NCI-H1930 (cell line): ENCODE measurements around the gene BCAR1.

ENCODE experiments used
- DNase-seq, 2 experiments: peaks; one replicate each; lab custom pipeline; 2025; lab: John Stamatoyannopoulos, UW

Gene BCAR1

DNA sequence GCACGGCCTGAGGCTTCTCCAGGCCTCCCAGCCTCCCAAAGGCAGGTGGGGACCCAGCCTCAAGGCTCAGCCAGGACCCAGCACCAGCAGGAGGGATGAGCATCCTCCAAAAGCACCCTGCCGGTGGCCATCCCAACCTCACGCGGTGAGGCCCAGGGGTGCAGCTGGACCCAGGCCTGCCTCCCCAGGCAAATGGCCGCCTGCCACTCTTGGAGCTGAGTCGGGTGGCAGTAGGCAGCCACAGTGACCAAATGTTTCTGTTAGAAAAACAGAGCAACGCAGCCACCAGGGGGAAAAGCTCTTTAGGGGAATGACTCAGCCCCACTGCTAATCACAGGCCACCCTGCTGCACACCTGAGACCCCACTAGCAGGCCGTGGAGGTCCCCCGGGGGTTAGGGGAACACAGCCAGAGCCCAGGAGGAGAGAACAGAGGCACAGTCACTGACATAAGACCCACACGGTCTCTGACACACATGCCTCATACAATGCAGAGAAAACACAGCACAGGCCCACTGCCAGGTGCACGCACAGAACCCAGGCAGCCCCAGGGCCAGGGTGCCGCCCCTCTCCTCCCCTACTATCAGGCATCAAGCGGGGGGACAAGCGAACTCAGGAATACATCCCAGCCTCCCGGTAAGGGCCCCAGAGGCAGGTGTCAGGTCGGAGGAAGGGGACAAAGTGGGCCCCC, 12.4 kb downstream of the BCAR1 start:
- no peak for DNase-seq

DNA sequence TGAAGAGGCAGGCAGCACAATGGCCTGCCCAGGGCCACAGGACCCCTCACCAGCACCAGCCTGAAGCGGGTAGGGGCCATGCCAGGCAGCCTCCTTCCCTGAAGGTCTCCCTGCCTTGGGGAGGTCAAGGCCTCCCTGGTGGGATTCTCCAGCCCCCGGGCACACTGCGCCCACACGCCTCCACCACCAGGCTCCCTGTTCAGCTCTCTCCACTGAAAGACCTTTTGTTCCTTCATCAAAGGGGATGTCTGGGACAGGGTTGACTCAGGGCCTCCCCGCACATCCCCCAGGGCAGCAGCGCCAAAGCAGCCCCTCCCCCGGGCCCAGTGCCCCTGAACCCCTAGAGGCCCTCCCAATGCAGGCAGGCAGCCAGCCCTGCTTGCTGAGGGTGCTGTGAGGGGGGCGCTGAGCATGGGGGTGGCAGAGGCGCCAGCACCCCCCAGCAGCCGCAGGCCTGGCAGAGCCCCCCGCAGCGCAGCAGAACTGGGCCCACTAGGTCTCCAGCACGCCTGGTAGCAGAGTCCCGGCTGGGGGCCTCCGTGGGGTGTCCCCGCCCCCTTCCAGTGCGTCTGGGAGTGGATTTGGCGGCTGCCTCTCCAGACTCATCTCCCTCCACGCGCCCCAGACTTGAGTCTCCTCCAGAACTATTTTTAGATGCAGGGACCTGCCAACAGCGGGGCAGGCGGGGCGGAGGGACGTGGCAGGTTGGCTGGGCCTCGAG, 13.1 kb downstream of the BCAR1 start:
- DNase-seq, result no peak

DNA sequence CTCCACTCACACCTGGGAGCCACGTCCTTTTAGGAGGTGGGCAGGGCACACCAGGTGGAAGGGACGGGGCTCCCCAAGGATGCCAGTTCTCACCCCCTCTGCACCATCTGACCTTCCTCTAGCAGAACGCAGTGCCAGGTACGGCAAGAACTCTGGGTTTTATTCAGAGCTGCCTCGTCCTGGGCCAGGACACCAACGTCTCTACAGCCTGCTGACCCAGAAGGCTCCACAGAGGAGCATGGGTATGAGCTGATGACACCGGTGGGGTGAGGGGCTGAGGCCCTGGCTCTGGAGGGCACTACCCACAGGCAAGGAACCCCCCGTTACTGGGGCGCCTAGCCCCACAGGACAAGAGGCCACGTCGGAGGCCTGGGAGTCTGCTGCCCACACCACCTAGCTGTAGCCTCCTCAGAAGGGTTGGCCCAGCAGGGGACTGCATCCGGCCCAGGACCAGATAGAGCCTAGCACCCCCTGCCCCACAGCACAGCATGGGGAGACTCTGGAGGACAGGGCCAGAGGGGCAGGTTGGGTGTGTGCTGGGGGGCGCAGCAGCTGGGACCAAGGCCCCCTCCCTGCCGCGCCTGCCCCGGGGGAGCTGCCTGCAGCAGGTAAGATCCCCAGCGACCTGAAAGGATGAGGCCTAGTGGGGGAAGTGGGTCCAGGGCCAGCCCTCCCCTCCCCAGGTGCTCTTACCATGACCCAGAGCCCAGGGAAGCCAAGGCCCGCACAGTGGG, 13.9 kb downstream of the BCAR1 start:
- DNase-seq, result no peak

DNA sequence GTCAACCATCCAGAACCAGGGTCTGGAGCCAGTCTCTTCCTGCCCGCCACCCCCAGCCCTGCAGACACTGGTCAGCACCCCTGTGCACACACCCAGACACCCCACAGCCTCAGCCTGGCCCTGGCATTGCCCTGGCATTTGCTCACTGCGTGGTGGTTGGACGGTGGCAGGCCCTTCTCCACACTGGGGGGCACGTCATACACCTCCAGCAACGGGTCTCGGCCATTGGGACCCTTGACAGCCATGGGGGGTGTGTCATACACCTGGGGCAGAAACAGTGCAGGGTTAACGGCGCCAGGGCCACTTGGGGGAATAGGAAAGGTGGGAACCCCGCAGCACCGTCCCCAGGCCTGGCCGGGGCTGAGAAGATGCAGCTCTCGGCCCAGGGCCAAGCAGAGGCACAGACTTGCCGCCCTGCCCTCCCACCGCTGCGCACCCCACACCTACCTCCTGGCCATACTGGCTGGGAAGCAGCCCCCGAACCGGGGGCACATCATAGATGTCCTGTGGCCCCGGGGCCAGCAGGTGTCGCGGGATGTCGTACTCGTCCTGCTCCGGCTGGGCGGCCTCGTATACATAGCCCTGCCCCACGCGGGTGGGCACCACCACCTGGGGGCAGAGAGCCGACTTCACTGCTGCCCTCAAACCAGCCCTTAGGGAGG, 14.6 kb downstream of the BCAR1 start:
- DNase-seq, result no peak

DNA sequence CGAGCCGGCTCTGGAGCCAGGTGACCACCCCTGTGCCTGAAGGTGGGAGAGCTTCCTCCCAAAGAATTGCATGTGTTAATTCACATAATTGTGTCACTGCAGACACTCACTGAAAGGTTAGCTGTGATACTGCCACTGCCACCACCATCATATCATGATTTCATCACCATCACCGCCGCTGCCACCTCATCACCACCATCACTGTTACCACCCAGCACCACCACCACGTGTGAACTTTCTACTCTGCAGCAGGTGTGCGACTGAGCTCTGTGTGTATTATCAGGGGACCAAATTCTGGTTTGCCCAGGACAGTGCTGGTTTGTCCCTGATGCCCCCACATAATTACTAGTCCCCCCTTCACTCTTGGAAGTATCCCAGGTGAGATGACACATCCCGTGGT, 15.2 kb downstream of the BCAR1 start:
- no peak for DNase-seq

DNA sequence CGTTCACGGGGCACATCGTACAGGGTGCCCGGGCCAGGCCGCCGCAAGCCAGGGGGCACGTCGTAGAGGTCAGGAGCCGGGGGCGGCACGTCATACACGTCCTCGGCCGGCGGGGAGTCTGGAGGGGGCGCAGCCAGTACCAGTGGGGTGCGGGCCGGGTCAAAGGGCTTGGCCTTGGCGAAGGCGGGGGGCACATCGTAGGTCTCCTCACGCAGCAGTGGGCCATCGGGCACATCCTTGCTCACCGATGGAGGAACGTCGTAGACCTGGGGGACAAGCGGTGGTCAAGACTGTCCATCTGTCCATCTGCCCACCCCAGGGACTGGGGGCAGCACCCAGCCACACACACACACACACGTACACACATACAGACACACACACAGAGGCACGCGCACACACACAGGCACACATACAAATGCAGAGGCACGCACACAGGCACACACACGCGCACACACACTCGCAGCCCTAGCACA, 15.7 kb downstream of the BCAR1 start:
- DNase-seq, result no peak

DNA sequence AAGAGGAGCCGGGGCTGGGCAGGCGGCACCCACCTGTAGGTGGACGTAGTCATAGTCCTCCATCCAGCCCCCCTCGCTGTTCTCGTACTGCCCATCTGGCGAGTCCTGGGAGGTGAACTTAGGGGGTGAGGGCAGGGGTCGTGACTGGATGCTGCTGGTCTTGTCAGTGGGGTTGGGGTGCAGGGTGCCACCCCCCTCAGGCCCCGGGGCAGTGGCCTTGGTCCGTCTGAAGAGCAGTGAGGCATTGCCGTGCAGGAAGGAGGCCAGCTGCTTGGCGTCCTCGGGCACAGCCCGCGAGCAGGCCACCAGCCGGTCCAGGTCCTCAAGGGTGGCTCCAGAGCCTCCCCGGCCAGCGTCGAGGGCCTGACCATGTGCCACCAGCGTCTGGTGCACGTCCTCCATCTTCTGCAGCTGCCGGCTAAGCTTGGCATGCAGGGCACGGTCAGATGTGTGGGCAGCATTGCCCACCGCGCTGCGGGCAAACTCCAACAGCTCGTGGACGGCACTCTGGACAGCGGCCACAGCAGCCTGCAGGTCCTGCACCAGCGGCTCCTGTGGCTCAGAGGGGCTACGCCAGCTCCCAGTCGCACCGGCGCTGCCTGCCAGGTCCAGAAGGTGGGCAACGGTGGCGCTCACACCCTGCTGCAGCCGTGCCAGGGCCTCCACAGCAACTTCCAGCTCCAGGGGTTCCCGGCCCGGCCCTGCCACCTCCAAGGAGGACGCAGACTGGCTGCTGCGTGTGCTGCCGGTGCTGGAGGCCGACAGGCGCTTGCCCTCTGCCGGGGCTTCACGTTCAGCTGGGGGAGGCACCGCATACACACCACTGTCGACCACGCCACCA, 16.3 kb downstream of the BCAR1 start:
- DNase-seq, result no peak

DNA sequence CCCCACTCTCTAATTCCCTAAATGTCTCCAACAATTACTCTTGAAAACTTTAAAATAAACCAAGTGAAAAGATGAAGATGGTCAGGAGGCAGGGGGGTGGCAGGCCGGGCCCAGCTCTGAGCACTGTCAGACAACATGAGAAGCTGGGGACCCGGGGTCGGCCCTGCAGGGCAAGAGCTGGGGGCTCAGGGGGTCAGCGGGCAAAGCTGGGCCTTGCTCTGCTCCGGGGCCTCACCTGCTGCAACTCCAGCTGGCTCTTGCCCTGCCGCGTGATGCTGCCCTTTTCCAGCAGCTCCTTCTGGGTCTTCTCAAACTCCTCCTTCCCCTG, 17.8 kb downstream of the BCAR1 start:
- DNase-seq, result no peak

DNA sequence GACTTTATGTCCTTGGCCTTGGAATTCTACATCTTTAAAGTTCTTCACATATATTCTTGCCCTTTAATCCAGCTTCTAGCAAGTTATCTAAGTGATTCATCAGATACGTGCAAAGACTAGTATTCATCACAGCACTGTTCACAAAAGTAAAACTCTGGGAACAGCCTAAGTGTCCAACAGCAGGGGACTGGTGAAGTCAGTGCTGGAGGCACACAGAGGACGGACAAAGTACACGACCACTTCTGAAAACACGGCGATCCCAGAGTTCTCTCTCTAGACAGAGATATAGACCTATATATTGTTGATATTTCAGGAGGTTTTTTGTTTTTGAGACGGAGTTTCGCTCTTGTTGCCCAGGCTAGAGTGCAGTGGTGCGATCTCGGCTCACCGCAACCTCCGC, 19.9 kb downstream of the BCAR1 start:
- DNase-seq, result no peak

DNA sequence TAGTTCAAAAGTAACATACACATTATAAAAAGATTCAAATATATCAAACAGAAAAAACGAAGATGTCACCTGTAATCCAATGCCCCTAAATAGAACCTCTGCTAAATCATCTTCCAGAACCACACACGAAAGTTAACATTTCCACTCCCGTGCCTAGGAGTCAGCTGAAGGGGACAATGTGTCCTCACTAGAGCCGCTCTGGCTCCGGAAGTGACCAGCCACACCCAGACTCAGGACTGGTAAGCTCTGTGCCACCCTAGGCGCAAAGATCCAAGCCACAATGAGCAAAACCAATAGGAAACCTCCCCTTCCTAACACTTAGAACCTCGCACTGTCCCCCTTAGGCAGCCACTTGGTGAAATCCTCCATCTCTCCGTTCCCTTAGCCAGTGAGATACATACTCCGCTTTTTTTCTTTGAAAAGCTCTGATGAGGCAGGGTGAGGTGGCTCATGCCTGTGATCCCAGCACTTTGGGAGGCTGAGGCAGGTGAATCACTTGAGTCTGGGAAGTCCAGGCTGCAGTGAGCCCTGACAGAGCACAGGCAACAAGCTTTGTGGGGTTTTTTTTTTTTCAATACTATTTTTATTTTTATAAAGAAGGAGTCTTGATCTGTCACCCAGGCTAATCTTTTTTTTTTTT, 20.8 kb downstream of the BCAR1 start:
- DNase-seq, result no peak

DNA sequence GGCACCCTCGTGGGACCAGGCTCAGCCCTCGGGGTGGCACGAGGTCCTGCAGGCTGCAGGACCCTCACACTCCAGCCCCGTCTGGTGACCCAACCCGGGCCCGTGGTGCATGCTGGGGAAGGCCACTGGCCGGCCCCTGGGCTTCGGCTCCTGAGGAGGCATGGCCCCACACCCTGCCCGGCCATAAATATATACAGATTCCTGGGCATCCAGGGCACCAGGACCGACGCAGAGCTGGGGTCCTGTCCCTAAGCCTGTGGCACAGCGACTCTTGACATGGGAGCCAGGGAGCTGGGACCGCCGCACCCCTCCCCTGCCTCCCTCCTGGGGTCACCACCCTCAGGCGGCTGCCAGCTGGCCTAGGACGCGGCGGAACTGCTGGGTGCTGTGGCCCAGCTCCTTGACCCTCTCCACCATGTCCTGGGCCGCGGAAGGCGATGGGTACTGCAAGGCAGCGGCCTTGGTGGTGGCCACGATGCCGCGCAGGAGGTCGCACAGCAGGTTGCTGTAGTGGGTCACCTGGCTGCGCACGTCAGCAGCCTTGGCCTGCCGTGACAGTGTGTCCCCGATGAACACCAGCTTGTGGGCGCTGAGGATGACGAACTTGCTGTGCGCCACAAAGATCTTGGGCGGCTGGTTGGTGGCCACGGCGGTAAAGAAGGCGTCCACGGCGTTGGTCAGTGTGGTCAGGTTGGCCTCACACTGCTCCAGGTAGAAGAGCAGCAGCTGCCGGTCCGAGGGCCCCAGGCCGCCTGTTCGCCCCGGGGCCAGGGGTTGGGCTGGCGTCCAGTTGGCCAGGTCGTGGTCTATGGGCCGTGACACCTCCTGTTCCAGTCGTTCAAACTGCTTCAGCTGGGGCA, 22.0 kb downstream of the BCAR1 start:
- no peak for DNase-seq

DNA sequence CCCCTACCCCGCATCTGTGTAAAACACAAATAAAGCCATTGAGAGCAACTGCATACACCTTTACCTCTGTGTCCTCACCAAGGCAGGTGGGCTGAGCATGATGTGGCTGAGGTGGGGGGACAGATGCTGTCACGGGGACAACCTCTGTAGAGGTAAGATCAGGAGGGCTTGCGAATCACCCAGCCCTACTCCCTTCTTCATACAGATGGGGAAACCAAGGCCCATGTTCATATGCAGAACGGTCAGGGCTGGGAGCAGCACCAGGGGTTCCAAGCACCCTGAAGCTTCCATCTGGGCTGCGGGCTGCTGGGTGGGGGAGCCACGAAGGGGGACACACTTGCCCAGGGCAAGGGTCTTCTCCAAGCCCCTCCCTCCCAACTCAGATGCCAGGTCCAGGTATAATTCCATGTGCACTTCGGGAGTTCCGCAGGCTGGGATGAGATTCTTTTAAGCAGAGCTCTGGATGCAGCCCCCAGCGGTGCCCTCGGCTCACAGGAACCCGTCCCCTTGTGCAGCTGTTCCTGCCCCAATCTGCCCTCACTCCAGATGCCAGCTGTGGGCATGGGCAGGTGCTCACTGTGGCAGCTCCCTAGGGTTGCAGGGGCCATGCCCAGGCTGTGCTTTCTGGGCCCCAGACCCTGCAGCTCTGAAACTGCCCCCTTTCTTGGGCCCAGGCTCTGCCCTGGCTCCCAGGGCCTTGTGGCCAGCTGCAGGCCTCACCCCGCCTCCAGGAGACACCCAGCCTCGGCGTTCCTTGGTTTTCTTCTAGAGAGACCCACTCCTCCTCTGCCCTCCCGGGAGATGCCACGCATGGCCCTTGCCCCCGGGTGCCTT, 23.1 kb downstream of the BCAR1 start:
- DNase-seq, result no peak

DNA sequence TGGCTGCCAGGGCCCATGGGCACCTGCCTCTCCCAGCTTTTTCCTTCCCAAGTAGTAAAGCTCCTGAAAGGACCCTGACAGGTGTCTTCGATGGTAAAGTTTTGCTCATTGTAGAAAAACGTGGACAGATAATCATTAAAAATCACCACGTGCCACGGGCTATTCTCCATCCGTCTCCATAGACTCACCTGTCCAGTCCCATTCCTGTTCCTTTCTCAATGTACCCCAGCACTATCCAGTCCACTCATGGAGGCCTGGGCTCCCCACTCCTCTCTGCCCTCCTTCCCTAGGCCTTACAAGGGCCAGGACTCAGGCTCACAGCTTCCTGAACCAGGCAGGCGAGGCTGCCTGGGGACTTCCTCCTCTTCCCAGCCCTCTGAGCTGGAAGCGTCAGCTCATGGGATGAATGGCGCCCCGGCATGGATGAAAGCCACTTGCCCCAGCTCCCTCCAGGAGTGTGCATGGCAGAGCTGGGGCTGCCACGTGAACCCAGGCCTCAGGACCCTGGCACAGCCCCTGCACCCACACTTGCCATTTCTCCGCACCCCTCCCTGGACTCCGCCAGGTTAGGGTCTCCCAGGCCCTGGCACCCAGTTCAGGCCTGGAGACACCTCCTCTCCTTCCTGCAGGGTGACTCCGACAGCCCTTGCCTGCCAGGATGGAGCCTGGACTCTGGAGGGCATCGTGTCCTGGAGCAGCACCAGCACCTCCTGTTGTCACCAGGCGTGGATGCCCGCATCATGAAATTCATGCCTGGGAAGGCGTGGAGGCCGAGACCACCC, 23.9 kb downstream of the BCAR1 start:
- no peak for DNase-seq

DNA sequence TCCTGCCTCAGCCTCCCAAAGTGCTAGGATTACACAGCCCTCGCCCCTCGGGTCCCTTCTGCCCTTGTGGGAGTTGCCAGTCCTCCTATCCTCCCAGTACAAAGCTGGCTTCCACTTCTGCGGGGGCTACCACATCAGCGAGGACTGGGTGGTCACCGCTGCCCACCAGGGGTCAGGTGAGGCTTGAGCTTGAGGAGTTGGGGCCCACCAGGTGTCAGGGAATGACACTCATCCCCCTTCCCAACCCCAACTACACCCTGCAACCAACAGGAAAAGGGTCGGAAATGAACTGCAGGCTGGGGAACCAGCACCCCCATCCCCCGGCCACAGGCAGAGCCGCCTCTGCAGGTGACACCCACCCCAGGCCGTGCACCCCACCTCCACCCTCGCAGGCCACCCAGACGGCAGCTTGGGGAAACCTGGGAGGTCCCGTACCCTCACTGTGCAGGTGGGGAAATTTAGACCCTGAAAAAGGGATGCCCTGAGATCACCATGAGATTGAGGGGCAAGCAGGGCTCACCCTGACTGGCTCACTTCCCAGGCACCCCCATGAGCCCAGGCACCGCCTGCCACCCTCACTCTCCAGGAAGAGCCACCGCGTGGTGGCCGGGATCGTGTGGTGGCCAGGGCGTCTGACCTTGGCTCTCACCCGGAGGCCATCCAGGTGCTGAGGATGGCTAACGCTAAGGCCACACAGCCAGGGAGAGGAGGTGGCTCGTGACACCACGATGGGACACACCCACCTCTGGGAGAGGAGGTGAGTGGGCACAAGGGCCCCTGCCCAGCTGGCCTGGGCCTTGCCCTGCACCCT, 24.7 kb downstream of the BCAR1 start:
- DNase-seq, result no peak

DNA sequence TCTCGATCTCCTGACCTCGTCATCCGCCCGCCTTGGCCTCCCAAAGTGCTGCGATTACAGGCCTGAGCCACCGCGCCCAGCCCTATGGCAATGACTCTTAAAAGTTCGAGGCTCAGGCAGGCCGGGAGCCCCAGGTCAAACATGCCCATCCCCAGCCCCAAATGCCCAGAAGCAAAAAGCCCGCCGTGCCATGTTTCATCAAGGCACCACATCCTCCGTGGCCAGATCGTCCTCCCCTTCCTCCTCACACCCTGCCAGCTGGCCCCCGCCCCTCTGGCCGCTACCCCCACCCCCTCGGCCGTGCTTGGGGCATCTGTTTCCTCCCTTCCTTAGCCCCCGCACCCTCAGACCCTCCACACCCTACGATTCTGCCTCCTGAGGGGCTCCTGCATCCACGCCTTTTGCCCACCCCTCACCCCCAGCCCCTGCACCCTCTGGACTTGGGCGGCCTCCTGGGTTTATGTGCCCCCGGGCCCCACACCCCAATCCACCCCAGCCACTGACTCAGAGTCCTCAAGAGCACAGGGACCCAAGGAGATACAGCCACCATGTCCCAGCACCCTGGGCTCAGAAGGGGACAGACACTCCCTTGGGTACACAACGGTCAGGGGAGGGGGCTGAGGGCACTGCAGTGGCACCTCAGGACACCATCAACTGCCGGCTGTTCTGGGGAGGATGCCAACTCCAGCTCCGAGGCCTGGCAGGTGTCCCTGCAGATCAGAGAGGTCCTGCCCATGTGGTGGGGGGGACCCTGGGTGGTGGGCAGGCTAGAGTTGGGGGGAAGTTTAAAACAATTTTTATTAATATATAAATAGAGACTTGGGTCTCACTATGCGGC, 25.5 kb downstream of the BCAR1 start:
- DNase-seq, result no peak

DNA sequence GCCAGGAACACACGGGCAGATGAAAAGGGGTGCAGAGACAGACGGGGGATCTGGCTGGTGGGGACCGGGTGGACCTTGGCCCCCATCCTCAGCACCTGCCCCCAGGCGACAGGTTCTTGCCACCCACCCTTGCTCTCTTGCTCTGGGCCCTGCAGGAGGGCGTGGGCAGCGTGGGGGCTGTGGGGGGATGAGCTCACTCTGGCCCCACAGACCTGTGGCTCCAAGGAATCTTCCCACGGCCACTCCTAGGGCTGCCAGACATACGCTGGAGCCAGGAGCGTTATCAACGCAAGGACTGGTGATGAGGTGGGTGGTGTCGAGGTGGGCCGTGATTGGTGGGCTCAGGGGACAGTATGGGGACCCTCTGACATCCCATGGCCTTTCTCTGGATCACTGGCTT, 26.3 kb downstream of the BCAR1 start:
- DNase-seq, result no peak
